ENCODE results near the gene RCBTB1.
A peak's percentile ranks its signal among the peaks of the same experiment; 100 is the strongest.

DNA sequence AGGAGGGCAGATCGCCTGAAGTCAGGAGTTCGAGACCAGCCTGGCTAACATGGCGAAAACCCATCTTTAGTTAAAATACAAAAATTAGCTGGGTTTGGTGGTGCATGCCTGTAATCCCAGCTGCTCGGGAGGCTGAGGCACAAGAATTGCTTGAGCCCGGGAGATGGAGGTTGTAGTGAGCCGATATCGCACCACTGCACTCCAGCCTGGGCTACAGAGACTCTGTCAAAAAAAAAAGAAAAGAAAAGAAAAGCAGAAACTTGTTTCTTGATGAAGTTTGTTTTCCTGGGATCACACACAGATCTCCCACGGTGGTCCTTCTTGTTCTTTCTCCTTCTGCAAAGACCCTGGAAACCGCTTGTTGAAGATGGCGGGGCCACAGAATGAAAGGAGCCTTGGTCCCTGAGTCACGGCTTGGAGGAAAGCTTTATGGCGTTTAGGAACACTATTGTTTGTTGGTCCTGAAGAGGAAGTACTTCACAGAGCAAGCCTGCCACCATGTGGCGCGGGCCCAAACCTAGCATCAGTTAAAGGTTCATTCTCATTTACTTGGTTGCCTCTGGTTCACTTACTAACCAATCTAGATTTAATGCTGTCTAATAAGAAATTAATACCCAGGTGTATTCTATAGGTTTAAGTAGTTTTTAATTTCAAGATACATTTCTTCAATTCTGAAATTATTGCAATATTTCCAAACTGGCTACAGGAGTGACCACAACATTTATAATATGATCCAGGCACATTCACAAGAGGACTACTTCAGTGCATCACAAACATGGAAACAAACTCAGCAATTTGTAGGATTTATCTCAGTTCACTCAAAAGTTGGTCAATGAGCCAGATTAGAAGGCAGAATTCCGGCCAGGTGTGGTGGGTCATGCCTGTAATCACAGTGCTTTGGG, 21.6 kb upstream of the RCBTB1 start:
- TF ChIP-seq POLR2AphosphoS5 (IDR thresholded peaks at IDR 0.05) = no peak
- TF ChIP-seq, protein P1, sequence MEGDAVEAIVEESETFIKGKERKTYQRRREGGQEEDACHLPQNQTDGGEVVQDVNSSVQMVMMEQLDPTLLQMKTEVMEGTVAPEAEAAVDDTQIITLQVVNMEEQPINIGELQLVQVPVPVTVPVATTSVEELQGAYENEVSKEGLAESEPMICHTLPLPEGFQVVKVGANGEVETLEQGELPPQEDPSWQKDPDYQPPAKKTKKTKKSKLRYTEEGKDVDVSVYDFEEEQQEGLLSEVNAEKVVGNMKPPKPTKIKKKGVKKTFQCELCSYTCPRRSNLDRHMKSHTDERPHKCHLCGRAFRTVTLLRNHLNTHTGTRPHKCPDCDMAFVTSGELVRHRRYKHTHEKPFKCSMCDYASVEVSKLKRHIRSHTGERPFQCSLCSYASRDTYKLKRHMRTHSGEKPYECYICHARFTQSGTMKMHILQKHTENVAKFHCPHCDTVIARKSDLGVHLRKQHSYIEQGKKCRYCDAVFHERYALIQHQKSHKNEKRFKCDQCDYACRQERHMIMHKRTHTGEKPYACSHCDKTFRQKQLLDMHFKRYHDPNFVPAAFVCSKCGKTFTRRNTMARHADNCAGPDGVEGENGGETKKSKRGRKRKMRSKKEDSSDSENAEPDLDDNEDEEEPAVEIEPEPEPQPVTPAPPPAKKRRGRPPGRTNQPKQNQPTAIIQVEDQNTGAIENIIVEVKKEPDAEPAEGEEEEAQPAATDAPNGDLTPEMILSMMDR (IDR thresholded peaks at IDR 0.05) = peak; percentile 57 to 86 (median 66)
- TF ChIP-seq POLR2A (IDR thresholded peaks at IDR 0.05) = no peak
- no peak for TF ChIP-seq EP300 (IDR thresholded peaks at IDR 0.05)

Data from upper lobe of left lung (tissue), 4 donors.